K562 (cell line): Measurements from ENCODE around the gene ANTXRL. TPM values are rescaled to one million over a fixed set of nuclear protein-coding genes. Genes with fewer than 3 reads are reported as not detected.

Source experiments
- ATAC-seq: fragments of 200-7000 bp; cut with Tn5 transposase; 3 replicates; pipeline ENCODE4 v1.9.1; 2020; ENCODE audit warnings: moderate library complexity
- BruUV-seq: library from RNA; stranded (reverse); fragments of 400-500 nt; replicated peaks from 2 replicates; lab custom pipeline; 2021; lab: Mats Ljungman, UMichigan
- CTCF ChIA-PET: fragments of 300-600 bp; formaldehyde crosslinking; extraction: SDS; loops from one replicate; lab custom pipeline; 2021; ENCODE audit warnings: low intra/inter-chr PET ratio; lab: Yijun Ruan, JAX
- POLR2A ChIA-PET: fragments of 300-600, 350-650 bp; sonication (Branson Sonifier 250); formaldehyde crosslinking; extraction: SDS; loops from one replicate; lab custom pipeline; 2021; ENCODE audit warnings: antibody characterized with exemption, inconsistent platforms; lab: Yijun Ruan, JAX
- DNase-seq, 4 experiments: peaks; one replicate each; pipeline versions ENCODE4 v3.0.0 to v3.0.0-alpha.2; 2011 to 2018; ENCODE audit warnings: low spot score in 3 of 4, mixed read lengths in 3 of 4; ENCODE audit errors: extremely low read depth in 1 of 4
- FAIRE-seq: peaks from 2 replicates; lab custom pipeline; 2011; peaks lifted over from hg19 to GRCh38; lab: Jason Lieb, UNC
- H2AFZ ChIP-seq: 2 replicates; pipeline ENCODE4 v1.6.0; 2011; ENCODE audit warnings: low read depth, low read length, control low read depth, inconsistent platforms
- H3K27ac ChIP-seq: fragments of 200-600 bp; 3 replicates; pipeline ENCODE4 v1.8.0; 2011; ENCODE audit warnings: low read depth, mild to moderate bottlenecking, control low read depth, inconsistent platforms, low read length, moderate library complexity, mixed read lengths; ENCODE audit errors: extremely low read depth
- H3K27me3 ChIP-seq, 2 experiments: fragments of 300-600 bp in 1 of 2; 2 replicates in 1 of 2; 3 replicates in 1 of 2; pipeline versions ENCODE4 v1.6.0 to v1.8.0; 2011; ENCODE audit warnings: inconsistent platforms in 2 of 2, low read length in 2 of 2, mild to moderate bottlenecking in 1 of 2, mixed read lengths in 1 of 2, moderate library complexity in 1 of 2; ENCODE audit not compliant: control insufficient read depth in 2 of 2, insufficient read depth in 2 of 2
- H3K36me3 ChIP-seq: fragments of 300-600 bp; 3 replicates; pipeline ENCODE4 v1.8.0; 2011; ENCODE audit warnings: mild to moderate bottlenecking, low read length, inconsistent platforms; ENCODE audit not compliant: control insufficient read depth, insufficient read depth
- H3K4me1 ChIP-seq, 2 experiments: fragments of 200-600 bp in 1 of 2; replicated peaks in 1 of 2; 2 replicates in 1 of 2; 3 replicates in 1 of 2; pipeline versions ENCODE4 v1.5.1 to v1.8.0; 2011; ENCODE audit warnings: inconsistent platforms in 2 of 2, low read length in 2 of 2, mild to moderate bottlenecking in 1 of 2, mixed read lengths in 1 of 2, moderate library complexity in 1 of 2; ENCODE audit not compliant: control insufficient read depth in 2 of 2, insufficient read depth in 2 of 2
- H3K4me2 ChIP-seq: 2 replicates; pipeline ENCODE4 v1.6.1; 2011; ENCODE audit warnings: low read length, control low read depth, inconsistent platforms, mixed read lengths; ENCODE audit not compliant: insufficient read depth
- H3K4me3 ChIP-seq: fragments of 200-600 bp; sonication (generic), shearing (Covaris generic); 2 replicates; pipeline ENCODE4 v1.5.1; 2016; ENCODE audit warnings: control low read depth, inconsistent platforms
- H3K79me2 ChIP-seq: fragments of 200-600 bp; 3 replicates; pipeline ENCODE4 v1.8.0; 2011; ENCODE audit warnings: low read length, inconsistent platforms; ENCODE audit not compliant: control insufficient read depth, insufficient read depth
- H3K9ac ChIP-seq, 2 experiments: 2 replicates each; pipeline versions ENCODE4 v1.6.0 to v1.6.1; 2011; ENCODE audit warnings: low read depth in 2 of 2, low read length in 2 of 2, control low read depth in 1 of 2, inconsistent platforms in 1 of 2, mild to moderate bottlenecking in 1 of 2, mixed read lengths in 1 of 2; ENCODE audit not compliant: insufficient read depth in 1 of 2
- H3K9me1 ChIP-seq: one replicate; pipeline ENCODE4 v1.6.0; 2011; ENCODE audit warnings: inconsistent platforms, mild to moderate bottlenecking, low read length, moderate library complexity; ENCODE audit not compliant: control insufficient read depth, insufficient read depth
- H3K9me3 ChIP-seq: replicated peaks from 2 replicates; pipeline ENCODE4 v1.5.1; 2011; ENCODE audit warnings: low read depth, low read length, inconsistent platforms; ENCODE audit not compliant: control insufficient read depth, insufficient read depth
- H4K20me1 ChIP-seq: replicated peaks from 2 replicates; pipeline ENCODE4 v1.6.1; 2011; ENCODE audit warnings: low read length, inconsistent platforms, mixed read lengths; ENCODE audit not compliant: control insufficient read depth, insufficient read depth
- E2F1 ChIP-seq: sonication (generic); formaldehyde crosslinking; IDR thresholded peaks from 2 replicates; pipeline ENCODE4 v1.8.1; 2023; ENCODE audit warnings: mild to moderate bottlenecking, missing genetic modification reagents, moderate library complexity
- ETV6 ChIP-seq, 3 experiments: fragments of 150-350 bp in 1 of 3; sonication (generic) in 1 of 3; formaldehyde crosslinking in 1 of 3; IDR thresholded peaks; 2 replicates each; pipeline versions ENCODE4 v1.6.1 to v1.8.0; 2014 to 2022; ENCODE audit warnings: borderline replicate concordance in 2 of 3, low read depth in 2 of 3, antibody characterized with exemption in 1 of 3, low read length in 1 of 3, mild to moderate bottlenecking in 1 of 3, missing genetic modification reagents in 1 of 3
- EWSR1 ChIP-seq: fragments of 450-650 bp; IDR thresholded peaks from 2 replicates; pipeline ENCODE4 v1.6.1; 2018; ENCODE audit warnings: borderline replicate concordance, mild to moderate bottlenecking, low read depth, moderate library complexity; ENCODE audit not compliant: partially characterized antibody
- GATA2 ChIP-seq: sonication (generic); formaldehyde crosslinking; IDR thresholded peaks from 2 replicates; pipeline ENCODE4 v1.4.0; 2020; ENCODE audit warnings: mild to moderate bottlenecking, missing genetic modification reagents
- IRF2 ChIP-seq: sonication (generic); formaldehyde crosslinking; IDR thresholded peaks from 2 replicates; pipeline ENCODE4 v1.8.1; 2022; ENCODE audit warnings: mild to moderate bottlenecking, missing genetic modification reagents
- JUNB ChIP-seq: fragments of 450-650 bp; formaldehyde crosslinking; conservative IDR thresholded peaks from 2 replicates; pipeline ENCODE4 v1.4.0; 2020; ENCODE audit warnings: mild to moderate bottlenecking
- KDM1A ChIP-seq, 2 experiments: fragments of 450-650 bp; IDR thresholded peaks; 2 replicates each; pipeline ENCODE4 v1.6.1; 2016; ENCODE audit warnings: mild to moderate bottlenecking in 2 of 2
- PTBP1 ChIP-seq: fragments of 200-400 bp; formaldehyde crosslinking; IDR thresholded peaks from 2 replicates; pipeline ENCODE4 v1.6.1; 2017; ENCODE audit warnings: low read depth, low read length
- RUNX1 ChIP-seq: sonication (generic); IDR thresholded peaks from 2 replicates; pipeline ENCODE4 v1.6.1; 2016; ENCODE audit warnings: antibody characterized with exemption, low read depth
- SIRT6 ChIP-seq: IDR thresholded peaks from one replicate; pipeline ENCODE4 v1.6.1; 2012; ENCODE audit warnings: low read depth, mild to moderate bottlenecking, control low read depth, inconsistent platforms, low read length, moderate library complexity
- ZBTB1 ChIP-seq: sonication (generic); formaldehyde crosslinking; IDR thresholded peaks from 2 replicates; pipeline ENCODE4 v1.8.1; 2023; ENCODE audit warnings: missing genetic modification reagents, low read depth, mild to moderate bottlenecking, borderline replicate concordance
- WGBS: fragments of 100-300 bp; shearing (Covaris generic); methylation state at CpG from one replicate; pipeline ENCODE4 v1.1.6; 2016; ENCODE audit warnings: low coverage, mixed read lengths; ENCODE audit not compliant: insufficient coverage; ENCODE audit errors: missing lambda C conversion rate; 5-methylcytosine and 5-hydroxymethylcytosine counted together
- in situ Hi-C: fragments of 300-500 bp; cut with MboI; formaldehyde crosslinking; loops from 4 replicates; pipeline ENCODE4 v1.15.0; 2018; ENCODE audit warnings: inconsistent platforms, mixed read lengths
- intact Hi-C: fragments of 100-400 bp; cut with micrococcal nuclease; formaldehyde crosslinking; loops from 2 replicates; pipeline ENCODE4 v1.14.2; 2022
- polyA plus RNA-seq, 8 experiments: library from polyadenylated mRNA; depleted of rRNA in 4 of 8; stranded (reverse) in 5 of 8; unstranded in 3 of 8; fragments of >200 nt; fragmentation: Nextera tagmentation in 2 of 8; fragmentation: Illumina TruSeq in 1 of 8; extraction: Ambion mirVana in 2 of 8; extraction: Trizol in 1 of 8; gene quantifications; 2 replicates each; pipeline versions ENCODE4 v1.2.1 to v1.2.3, GENCODE V29; 2011 to 2014; ENCODE audit warnings: inconsistent platforms in 1 of 8, missing spikeins in 1 of 8
- total RNA-seq, 7 experiments: library from RNA; depleted of rRNA in 6 of 7; stranded (reverse); fragments of >200 nt in 6 of 7; fragmentation: Illumina TruSeq in 2 of 7; extraction: Trizol in 2 of 7; gene quantifications; 2 replicates each; pipeline versions ENCODE4 v1.2.1 to v1.2.3, GENCODE V29; 2011 to 2021; ENCODE audit warnings: low replicate concordance in 1 of 7
- TF ChIP-seq, protein P1 (sequence below): fragments of 450-650 bp; conservative IDR thresholded peaks from 2 replicates; pipeline ENCODE4 v1.6.1; 2016; ENCODE audit warnings: missing genetic modification characterization, low read depth, mild to moderate bottlenecking, control low read depth, missing compliant biosample characterization

ANTXRL gene
- total and polyA plus RNA-seq, 9 of the 15 experiments (the other 6 are each of a cell fraction or from before 2014, with no cell fraction given) = not detected

- TF ChIP-seq EWSR1 = no peak
- no peak for TF ChIP-seq RUNX1
Measured at GRCh38 chr10:46286991-46287693, at the start of gene ANTXRL (continued).

GRCh38 chr10:46237815-46238510 lies 48.8 kb upstream of the ANTXRL start:
- CTCF ChIA-PET = no interaction called here
- Histone ChIP-seq H3K9me3 (no peaks in the 10 kb centered on the region), H3K79me2 (no peaks in the 10 kb centered on the region), H3K4me2 (no peak overlapping the region), H3K4me1 (no peaks in the 10 kb centered on the region), H4K20me1 (no peaks in the 10 kb centered on the region; the same call in 1 of the 2 replicates), H2AFZ (no peak overlapping the region), H3K9ac (no peak overlapping the region)
- FAIRE-seq = no peak
- no peak for DNase-seq
- no peak for TF ChIP-seq SIRT6
- TF ChIP-seq ZBTB1 (CRISPR knock-in tag) = no peak
- TF ChIP-seq IRF2 = no peak
- no peak for TF ChIP-seq GATA2
- TF ChIP-seq JUNB (CRISPR knock-in tag) = no peak
- no peak for TF ChIP-seq KDM1A (IDR thresholded peaks at IDR 0.05)
- TF ChIP-seq ETV6 (IDR thresholded peaks at IDR 0.05; ENCODE audit: borderline replicate concordance in 1 of 2, low read depth in 2 of 2, low read length in 1 of 2) = no peak
- no peak for TF ChIP-seq ETV6 (CRISPR knock-in tag; IDR thresholded peaks at IDR 0.05; ENCODE audit: borderline replicate concordance)
- TF ChIP-seq, protein P1, sequence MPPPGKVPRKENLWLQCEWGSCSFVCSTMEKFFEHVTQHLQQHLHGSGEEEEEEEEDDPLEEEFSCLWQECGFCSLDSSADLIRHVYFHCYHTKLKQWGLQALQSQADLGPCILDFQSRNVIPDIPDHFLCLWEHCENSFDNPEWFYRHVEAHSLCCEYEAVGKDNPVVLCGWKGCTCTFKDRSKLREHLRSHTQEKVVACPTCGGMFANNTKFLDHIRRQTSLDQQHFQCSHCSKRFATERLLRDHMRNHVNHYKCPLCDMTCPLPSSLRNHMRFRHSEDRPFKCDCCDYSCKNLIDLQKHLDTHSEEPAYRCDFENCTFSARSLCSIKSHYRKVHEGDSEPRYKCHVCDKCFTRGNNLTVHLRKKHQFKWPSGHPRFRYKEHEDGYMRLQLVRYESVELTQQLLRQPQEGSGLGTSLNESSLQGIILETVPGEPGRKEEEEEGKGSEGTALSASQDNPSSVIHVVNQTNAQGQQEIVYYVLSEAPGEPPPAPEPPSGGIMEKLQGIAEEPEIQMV (tag) = no peak
- no peak for TF ChIP-seq E2F1 (CRISPR knock-in tag)
- TF ChIP-seq PTBP1 = no peak
- TF ChIP-seq, all 486 proteins: peak for 0
- Histone ChIP-seq H3K4me3 (no peak overlapping the region), H3K36me3 (no peaks in the 10 kb centered on the region), H3K9me1 (no peaks in the 10 kb centered on the region), H3K27me3 (peaks cover 0 to 33% of the 10 kb centered on the region in 2 experiments; a peak in 3 of 5 replicates), H3K27ac (no peak overlapping the region)
- POLR2A ChIA-PET = no interaction called here
- in situ Hi-C loops (loop anchor here (25.0 kb wide), 1 partner anchor 1001 kb away; no protein-coding TSS in a partner anchor), intact Hi-C loops (no loop called here)
- 0% methylated on average over 3 of the region's 3 CpGs for whole genome bisulfite sequencing
- no peak for ATAC-seq
- no TSS peak for BruUV-seq
